Measurements from ENCODE around the gene MRM3.
"Not testable (repeated sequence)": the region's sequence is repeated elsewhere in the genome, so short reads cannot be mapped to it uniquely, and the experiment has no call there.

Gene MRM3

GRCh38 chr17:795721-796120 lies 13.6 kb downstream of the MRM3 start:
- DNase-seq (ENCODE audit: low read depth): no peak

DNA sequence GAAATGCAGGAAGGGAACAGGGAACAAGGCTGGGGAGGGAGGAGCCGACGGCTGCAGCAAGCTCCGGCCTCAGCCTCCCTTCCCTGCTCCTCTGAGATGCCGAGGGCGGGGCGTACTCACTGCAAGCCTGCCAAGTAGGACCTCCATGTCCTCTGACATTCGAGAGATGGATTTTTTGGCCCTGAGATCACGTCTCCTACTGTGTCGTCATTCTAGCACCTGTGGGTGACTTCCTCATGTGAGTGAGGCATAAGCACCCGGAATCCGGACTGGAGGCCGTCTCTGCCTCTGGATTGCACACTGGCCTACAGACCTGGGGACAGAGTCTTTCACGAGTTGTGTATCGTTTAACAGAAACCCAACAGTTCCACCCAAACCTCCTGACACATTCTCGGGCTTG lies 14.5 kb downstream of the MRM3 start:
- DNase-seq (ENCODE audit: low read depth): no peak

- DNase-seq (ENCODE audit: low read depth): no peak
These were observed 15.2 kb downstream of the MRM3 start for GRCh38 chr17:797236-797840.

DNA sequence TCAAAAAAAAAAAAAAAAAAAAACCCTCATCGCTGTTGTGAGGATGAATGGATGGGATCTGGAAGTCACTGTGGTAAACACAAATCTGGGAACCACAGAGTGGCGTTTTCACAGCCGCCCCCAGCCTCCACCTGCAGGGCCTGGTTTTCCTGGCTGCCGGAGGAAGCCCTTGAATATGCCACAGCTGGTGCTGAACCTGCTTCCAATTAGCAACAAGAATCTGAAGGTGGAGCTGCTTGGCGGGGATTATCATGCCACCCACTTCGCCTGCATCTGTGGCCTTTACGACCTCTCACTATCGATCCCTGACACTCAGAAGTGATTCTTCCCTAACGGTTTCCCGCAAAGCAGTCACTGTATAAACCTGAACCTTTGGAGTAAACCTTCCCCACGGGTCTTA lies 16.1 kb downstream of the MRM3 start:
- DNase-seq (ENCODE audit: low read depth): no peak

GRCh38 chr17:799261-799660 lies 17.1 kb downstream of the MRM3 start:
- DNase-seq (ENCODE audit: low read depth): no peak

DNA sequence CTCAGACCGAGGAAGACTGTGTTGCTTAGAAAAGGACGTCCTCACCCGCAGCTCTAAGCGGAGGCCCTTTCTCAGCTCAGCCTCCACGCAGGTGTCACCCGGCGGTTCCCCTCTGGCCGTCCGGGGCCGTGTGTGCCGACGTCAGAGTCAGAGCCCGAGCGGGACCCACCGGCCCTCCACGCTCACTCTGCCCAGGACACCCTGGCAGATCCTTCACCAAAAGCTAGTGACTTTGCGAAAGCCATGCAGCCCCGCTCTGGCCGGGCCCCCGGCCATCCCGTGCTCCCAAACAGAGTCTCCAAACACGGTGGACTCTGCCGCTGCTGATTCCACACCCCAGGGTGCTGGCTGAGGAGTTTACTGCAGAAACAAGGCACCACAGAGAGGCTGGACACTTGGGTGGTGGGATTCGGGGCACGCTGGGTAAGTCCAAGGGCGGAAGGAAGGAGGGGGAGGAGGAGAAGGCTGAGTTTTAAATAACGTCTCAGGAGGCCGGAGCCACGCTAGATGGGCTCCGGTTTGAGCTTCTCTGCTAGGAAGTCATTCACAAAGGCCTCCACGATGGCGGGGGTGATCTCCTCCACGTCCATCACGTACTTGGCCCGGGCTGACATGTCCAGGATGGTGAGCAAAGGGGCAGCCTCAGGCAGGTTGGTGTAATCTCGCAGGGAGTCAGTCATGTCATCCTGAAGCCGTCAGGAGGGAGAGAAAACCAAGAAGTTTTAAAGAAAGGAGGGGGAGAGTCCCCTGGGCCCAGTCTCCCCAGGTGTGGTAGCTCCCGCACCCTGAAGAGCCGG lies 18.5 kb downstream of the MRM3 start:
- no peak for DNase-seq (ENCODE audit: low read depth)

DNA sequence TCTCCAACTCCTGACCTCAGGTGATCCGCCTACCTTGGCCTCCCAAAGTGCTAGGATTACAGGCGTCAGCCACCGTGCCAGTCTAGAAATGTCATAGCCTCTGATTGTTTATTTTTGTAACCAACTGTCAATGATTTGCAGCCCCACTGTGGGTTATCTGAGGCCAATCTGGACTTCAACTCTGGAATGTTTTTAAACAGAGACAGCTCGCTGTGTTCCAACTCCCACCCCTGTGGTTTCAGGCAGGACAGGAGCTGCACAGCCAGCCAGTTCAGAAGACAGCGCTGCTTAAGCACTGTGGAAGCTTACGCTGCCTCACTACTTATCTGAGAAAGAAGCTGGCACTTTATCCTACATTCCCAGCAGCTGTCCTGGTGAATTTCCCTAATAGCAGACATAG lies 19.5 kb downstream of the MRM3 start:
- DNase-seq (ENCODE audit: low read depth): no peak

- DNase-seq (ENCODE audit: low read depth): no peak
These were observed 20.3 kb downstream of the MRM3 start for GRCh38 chr17:802481-802880.

GRCh38 chr17:802901-803881 lies 21.0 kb downstream of the MRM3 start:
- DNase-seq (ENCODE audit: low read depth): no peak

DNA sequence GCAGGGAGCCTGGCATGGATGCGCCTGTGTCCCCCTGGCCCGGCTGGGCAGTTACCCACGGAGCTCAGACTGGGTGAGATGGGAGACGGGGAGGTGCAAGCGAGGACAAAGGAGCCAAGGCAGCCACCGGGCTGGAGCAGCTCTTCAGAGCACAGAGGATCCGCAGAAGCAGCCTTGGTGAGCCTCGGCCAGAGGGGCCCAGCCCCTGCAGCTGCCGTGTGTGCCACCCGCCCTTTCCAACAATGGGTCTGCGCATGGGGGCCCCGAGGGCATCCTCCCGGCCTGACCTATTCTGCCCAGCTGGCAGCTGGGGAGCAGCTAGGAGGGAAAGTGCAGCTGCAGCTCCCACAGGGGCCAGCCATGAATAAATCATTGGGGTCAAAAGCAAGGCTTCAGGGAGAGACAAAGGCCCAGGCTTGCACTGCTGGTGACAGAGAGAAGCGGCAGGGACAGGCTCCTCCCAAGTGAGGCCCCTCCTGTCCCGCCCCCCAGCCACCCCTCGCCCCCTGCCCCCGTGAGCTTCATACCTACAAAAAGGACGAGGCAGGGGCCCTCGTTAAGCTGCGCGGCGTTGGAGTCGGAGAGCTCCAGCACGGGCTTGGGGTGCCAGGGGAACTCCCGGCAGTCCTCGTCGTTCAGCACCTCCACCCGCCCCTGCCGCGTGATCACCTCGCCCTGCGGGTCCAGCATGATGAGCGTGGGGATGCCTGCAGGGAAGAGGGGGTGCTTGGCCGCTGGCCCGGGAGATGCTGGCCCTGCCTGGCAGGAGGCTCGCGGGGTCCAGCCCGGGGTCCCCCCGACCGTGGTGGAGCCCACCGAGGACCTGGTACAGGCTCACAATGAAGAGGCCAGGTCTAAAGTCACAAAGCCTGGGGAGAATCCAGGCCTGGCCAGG lies 22.6 kb downstream of the MRM3 start:
- no peak for DNase-seq (ENCODE audit: low read depth)

GRCh38 chr17:805886-806285 lies 23.7 kb downstream of the MRM3 start:
- DNase-seq (ENCODE audit: low read depth): not testable (repeated sequence)

DNA sequence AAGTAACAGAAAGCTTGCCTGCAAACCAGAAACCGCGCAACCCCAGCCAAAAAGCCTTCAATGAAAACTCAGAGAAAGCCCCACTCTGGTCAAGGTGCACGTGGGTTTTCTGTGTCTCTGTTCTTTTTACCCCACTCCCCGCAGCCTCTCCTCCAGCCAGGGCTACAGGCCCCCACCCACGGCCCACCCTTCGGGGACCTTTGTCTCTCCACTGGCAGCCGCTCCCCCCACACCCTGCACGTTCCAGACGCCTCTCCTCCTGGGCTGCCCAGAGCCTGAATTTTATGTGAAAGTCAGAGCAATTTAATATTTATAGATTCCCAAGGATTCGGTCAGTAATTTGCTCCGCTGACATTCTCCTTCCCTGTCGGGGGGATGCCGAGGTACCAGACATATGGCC lies 24.2 kb downstream of the MRM3 start:
- no peak for DNase-seq (ENCODE audit: low read depth)

GRCh38 chr17:806781-807522 lies 24.8 kb downstream of the MRM3 start:
- no peak for DNase-seq (ENCODE audit: low read depth)

DNA sequence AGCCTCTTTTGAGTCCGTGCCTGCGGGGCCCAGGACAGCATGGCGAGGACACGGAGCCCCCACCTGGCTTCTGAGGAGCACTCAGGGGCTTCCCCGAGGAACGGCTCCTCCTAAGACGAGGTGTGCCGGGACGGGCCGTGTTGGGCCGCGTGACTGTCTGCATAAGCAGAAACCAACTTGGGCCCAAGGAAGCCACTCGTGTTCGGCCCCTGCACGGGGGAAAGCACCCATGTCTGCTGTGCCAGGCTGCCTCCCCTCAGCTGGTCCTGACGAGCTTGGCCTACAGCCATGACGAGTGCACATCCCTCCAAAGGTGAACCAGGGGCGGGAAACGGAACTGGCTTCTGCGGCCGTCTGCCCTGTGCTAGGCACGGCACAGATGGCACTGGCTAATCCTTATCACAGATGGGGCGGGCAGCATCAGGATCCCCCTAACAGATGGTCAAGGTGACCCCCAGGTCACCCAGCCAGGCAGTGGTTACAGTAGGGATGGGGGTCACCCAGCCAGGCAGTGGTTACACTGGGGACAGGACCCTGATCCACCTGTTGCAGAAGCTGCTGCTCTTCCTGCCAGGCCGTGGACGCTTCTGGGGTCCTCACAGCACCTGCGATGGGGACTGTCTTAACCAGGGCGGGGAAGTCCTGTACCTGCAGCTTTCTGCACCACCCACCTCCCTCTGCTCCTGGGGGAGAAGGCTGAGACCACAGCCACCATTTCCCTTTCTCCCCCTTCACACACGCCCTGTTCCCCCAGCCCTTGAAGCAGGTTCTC lies 25.6 kb downstream of the MRM3 start:
- DNase-seq (ENCODE audit: low read depth): no peak

DNA sequence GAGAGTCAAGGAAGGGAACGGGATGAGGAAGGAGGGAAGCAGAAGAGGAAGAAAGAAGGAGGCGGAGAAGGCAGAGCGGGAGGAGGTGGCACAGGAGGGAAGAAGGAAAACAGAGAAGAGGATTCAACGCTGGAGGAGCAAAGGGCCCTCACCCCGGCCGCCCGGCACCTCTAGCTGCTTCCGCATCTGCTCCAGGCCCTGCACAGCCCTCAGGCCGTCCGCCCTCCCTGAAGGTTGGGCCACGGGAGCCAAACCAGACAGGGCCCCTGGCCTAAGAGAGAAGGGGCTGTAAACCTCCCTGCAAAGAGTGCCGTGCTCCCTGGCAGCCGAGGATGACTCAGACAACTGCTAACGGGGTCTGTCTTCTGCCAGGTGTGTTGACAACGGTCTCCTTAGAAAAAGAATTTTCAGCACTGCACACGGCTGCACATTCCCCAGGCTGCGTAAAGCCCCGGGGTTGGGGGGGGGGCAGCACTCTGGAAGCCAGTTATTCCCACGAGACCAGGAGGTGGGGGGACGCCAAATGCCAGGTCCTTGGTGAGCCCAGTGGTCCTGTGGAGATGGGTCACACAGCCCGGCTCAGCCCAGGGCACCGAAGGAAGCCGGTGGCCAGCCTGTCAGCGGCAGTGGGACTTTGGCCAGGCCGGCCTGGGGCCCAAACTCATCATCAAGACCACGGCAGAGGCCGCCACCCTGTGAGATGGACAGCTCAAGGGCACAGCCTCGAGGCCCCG lies 29.1 kb downstream of the MRM3 start:
- DNase-seq (ENCODE audit: low read depth): no peak

- no peak for DNase-seq (ENCODE audit: low read depth)
These were observed 30.6 kb downstream of the MRM3 start for GRCh38 chr17:812638-813204.

- no peak for DNase-seq (ENCODE audit: low read depth)
These were observed 32.2 kb downstream of the MRM3 start for GRCh38 chr17:814371-814770.

- no peak for DNase-seq (ENCODE audit: low read depth)
These were observed 37.1 kb downstream of the MRM3 start for GRCh38 chr17:819251-819650.

DNA sequence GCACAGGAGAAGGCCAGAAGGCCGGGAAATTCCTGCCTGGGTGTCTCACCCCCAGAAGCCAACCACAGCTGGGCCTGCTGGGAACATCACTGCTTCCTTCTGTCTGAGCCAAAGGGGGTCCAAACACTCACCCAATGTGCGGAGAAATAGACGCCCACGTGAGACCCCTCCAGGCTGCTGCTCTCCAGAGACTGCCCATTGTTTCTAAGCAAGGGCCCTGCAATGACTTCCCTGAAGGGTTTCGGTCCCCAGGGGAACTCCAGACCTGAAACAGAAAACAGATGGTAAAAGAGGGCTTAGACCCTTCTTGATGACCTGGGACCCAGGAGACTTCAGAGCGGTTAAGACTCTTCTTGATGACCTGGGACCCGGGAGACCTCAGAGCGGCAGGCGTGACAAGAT lies 41.3 kb downstream of the MRM3 start:
- DNase-seq (ENCODE audit: low read depth): no peak

Data from ELR (cell line).